Neural cell (in vitro differentiated cells): ENCODE measurements around the gene TNFSF9.

Source experiments
- EZH2 ChIP-seq: fragments of 200-600, 300-800 bp; shearing (Covaris generic), sonication (generic); IDR thresholded peaks from 2 replicates; pipeline ENCODE4 v1.6.1; 2014; ENCODE audit warnings: antibody characterized with exemption, low read length, borderline replicate concordance, mild to moderate bottlenecking; ENCODE audit not compliant: insufficient read depth, poor library complexity, severe bottlenecking
- TAF1 ChIP-seq: IDR thresholded peaks from 2 replicates; pipeline ENCODE4 v1.6.1; 2012; ENCODE audit warnings: low read depth
- TF ChIP-seq, protein P1 (sequence below): fragments of 450-650 bp; IDR thresholded peaks from 2 replicates; pipeline ENCODE4 v1.5.1; 2014; ENCODE audit warnings: antibody characterized with exemption, mild to moderate bottlenecking, moderate library complexity; ENCODE audit not compliant: poor library complexity, severe bottlenecking

DNA sequence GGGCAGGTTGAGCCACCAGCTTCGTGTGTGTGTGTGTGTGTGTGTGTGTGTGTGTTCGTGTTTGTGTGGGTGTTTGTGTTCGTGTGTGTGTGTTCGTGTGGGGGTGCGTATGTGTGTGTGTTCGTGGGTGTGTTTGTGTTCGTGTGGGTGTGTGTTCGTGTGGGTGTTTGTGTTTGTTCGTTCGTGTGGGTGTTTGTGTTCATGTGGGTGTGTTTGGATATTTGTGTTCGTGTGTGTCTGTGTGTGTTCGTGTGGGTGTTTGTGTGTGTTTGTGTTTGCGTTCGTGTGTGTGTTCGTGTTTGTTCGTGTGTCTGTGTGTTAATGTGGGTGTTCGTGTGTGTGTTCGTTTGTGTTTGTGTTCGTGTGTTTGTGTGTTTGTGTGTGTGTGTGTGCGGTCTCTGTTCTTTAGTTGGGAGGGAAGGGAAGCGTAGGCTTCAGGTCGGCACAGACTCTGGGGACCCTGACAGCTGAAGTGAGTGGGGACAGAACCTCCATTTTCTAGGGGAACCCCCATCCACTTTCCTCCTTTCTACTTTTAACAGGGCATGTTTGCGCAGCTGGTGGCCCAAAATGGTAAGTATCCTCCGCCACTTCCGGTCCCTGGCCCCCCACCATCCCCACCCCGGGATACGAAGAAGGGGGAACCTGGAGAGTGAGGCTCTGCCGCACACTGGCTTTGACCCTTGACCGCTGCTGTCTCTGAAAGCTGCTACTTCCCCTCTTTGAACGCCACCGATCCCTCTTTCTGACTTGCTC lies 1.6 kb downstream of the TNFSF9 start:
- TF ChIP-seq EZH2 (no peak), TAF1 (no peak)
- TF ChIP-seq, protein P1, sequence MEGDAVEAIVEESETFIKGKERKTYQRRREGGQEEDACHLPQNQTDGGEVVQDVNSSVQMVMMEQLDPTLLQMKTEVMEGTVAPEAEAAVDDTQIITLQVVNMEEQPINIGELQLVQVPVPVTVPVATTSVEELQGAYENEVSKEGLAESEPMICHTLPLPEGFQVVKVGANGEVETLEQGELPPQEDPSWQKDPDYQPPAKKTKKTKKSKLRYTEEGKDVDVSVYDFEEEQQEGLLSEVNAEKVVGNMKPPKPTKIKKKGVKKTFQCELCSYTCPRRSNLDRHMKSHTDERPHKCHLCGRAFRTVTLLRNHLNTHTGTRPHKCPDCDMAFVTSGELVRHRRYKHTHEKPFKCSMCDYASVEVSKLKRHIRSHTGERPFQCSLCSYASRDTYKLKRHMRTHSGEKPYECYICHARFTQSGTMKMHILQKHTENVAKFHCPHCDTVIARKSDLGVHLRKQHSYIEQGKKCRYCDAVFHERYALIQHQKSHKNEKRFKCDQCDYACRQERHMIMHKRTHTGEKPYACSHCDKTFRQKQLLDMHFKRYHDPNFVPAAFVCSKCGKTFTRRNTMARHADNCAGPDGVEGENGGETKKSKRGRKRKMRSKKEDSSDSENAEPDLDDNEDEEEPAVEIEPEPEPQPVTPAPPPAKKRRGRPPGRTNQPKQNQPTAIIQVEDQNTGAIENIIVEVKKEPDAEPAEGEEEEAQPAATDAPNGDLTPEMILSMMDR = no peak
